ENCODE results near the gene RNGTT.

RNGTT gene

DNA sequence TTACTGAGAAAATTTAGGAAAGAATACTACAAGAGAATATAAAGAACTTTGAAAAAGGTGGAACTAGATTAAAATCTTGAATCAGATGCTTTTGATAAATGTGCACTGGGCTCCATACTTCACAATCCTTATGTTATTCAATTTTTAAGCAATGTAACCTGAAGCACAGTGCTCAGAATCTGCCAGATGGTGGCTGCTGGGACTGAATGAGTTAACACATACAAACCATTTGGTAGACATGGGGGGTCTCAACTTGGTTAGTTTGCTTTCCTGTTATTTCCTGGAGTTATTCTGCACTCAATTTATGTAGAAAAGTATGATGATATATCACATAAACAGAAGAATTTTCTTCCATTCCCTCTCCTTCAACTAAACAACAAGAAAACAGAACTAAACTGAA lies 326.5 kb downstream of the RNGTT start:
- Mint-ChIP-seq H3K36me3 (ENCODE audit: low read depth) (no peaks in the 10 kb centered on the region), H3K27ac (peak overlapping the region in 2 of 3 experiments; percentile 37 to 49), H3K27me3 (ENCODE audit: low read depth) (no peaks in the 10 kb centered on the region), H3K4me1 (peaks cover 6% of the 10 kb centered on the region), H3K9me3 (no peaks in the 10 kb centered on the region), H3K4me3 (no peak overlapping the region)
- TF ChIP-seq, protein P1, sequence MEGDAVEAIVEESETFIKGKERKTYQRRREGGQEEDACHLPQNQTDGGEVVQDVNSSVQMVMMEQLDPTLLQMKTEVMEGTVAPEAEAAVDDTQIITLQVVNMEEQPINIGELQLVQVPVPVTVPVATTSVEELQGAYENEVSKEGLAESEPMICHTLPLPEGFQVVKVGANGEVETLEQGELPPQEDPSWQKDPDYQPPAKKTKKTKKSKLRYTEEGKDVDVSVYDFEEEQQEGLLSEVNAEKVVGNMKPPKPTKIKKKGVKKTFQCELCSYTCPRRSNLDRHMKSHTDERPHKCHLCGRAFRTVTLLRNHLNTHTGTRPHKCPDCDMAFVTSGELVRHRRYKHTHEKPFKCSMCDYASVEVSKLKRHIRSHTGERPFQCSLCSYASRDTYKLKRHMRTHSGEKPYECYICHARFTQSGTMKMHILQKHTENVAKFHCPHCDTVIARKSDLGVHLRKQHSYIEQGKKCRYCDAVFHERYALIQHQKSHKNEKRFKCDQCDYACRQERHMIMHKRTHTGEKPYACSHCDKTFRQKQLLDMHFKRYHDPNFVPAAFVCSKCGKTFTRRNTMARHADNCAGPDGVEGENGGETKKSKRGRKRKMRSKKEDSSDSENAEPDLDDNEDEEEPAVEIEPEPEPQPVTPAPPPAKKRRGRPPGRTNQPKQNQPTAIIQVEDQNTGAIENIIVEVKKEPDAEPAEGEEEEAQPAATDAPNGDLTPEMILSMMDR (IDR thresholded peaks at IDR 0.05; ENCODE audit: unreplicated experiment in 3 of 3) = no peak

- Mint-ChIP-seq H3K4me1 (no peaks in the 10 kb centered on the region), H3K27ac (no peak overlapping the region), H3K36me3 (ENCODE audit: low read depth) (no peaks in the 10 kb centered on the region), H3K27me3 (ENCODE audit: low read depth) (no peaks in the 10 kb centered on the region), H3K9me3 (no peaks in the 10 kb centered on the region), H3K4me3 (no peak overlapping the region)
- TF ChIP-seq, protein P1 (IDR thresholded peaks at IDR 0.05; ENCODE audit: unreplicated experiment in 3 of 3) = no peak
These were observed 329.6 kb downstream of the RNGTT start for GRCh38 chr6:88633782-88634181.

GRCh38 chr6:88631830-88632229 lies 331.6 kb downstream of the RNGTT start:
- H3K27ac Mint-ChIP-seq = no peak overlapping the region
- H3K27me3 Mint-ChIP-seq (ENCODE audit: low read depth) = no peaks in the 10 kb centered on the region
- H3K36me3 Mint-ChIP-seq (ENCODE audit: low read depth) = no peaks in the 10 kb centered on the region
- no peaks in the 10 kb centered on the region for H3K4me1 Mint-ChIP-seq
- H3K9me3 Mint-ChIP-seq = no peaks in the 10 kb centered on the region
- TF ChIP-seq, protein P1 (IDR thresholded peaks at IDR 0.05; ENCODE audit: unreplicated experiment in 3 of 3) = no peak
- no peak overlapping the region for H3K4me3 Mint-ChIP-seq

GRCh38 chr6:88629838-88630494 lies 333.5 kb downstream of the RNGTT start:
- TF ChIP-seq, protein P1 (IDR thresholded peaks at IDR 0.05; ENCODE audit: unreplicated experiment in 3 of 3) = no peak
- Mint-ChIP-seq H3K4me3 (no peak overlapping the region), H3K27ac (no peak overlapping the region), H3K27me3 (ENCODE audit: low read depth) (no peaks in the 10 kb centered on the region), H3K4me1 (no peaks in the 10 kb centered on the region), H3K9me3 (no peaks in the 10 kb centered on the region), H3K36me3 (ENCODE audit: low read depth) (no peaks in the 10 kb centered on the region)

DNA sequence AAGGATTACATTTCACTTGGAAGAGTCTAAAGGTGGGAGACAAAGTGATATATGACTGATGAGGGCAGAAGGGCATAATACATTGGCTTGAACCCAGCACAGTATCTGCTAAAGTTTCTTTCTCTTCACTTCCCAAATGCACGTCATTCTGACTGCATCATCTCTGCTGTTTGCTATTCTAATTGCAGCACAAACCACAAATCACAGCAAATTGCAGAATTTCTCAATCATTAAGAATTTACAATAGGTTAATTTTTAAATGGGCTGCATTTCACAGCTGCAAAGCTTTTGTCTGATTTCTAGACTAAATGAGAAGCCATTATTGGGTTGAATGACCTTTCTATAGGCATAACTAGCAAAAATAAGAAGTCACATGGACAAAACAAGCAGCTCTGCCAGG lies 337.0 kb downstream of the RNGTT start:
- TF ChIP-seq, protein P1 (IDR thresholded peaks at IDR 0.05; ENCODE audit: unreplicated experiment in 3 of 3) = no peak
- Mint-ChIP-seq H3K36me3 (ENCODE audit: low read depth) (no peaks in the 10 kb centered on the region), H3K4me3 (no peak overlapping the region), H3K9me3 (no peaks in the 10 kb centered on the region), H3K4me1 (no peaks in the 10 kb centered on the region), H3K27me3 (ENCODE audit: low read depth) (no peaks in the 10 kb centered on the region), H3K27ac (no peak overlapping the region)

GRCh38 chr6:88623531-88623930 lies 339.9 kb downstream of the RNGTT start:
- Mint-ChIP-seq H3K36me3 (ENCODE audit: low read depth) (no peaks in the 10 kb centered on the region), H3K9me3 (no peaks in the 10 kb centered on the region), H3K27me3 (ENCODE audit: low read depth) (no peaks in the 10 kb centered on the region), H3K4me3 (no peak overlapping the region), H3K27ac (no peak overlapping the region), H3K4me1 (no peaks in the 10 kb centered on the region)
- TF ChIP-seq, protein P1 (IDR thresholded peaks at IDR 0.05; ENCODE audit: unreplicated experiment in 3 of 3) = no peak

Measured in nephron (organoid).